Measurements from ENCODE around the gene SYT17.

GRCh38 chr16:19164285-19164684, 3.8 kb upstream of the SYT17 start:
- TF ChIP-seq, protein P1, sequence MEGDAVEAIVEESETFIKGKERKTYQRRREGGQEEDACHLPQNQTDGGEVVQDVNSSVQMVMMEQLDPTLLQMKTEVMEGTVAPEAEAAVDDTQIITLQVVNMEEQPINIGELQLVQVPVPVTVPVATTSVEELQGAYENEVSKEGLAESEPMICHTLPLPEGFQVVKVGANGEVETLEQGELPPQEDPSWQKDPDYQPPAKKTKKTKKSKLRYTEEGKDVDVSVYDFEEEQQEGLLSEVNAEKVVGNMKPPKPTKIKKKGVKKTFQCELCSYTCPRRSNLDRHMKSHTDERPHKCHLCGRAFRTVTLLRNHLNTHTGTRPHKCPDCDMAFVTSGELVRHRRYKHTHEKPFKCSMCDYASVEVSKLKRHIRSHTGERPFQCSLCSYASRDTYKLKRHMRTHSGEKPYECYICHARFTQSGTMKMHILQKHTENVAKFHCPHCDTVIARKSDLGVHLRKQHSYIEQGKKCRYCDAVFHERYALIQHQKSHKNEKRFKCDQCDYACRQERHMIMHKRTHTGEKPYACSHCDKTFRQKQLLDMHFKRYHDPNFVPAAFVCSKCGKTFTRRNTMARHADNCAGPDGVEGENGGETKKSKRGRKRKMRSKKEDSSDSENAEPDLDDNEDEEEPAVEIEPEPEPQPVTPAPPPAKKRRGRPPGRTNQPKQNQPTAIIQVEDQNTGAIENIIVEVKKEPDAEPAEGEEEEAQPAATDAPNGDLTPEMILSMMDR (IDR thresholded peaks at IDR 0.05): no peak
- TF ChIP-seq EP300 (IDR thresholded peaks at IDR 0.05): no peak
